ENCODE measurements around the gene S100Z.
"Not testable (repeated sequence)": the region's sequence is repeated elsewhere in the genome, so short reads cannot be mapped to it uniquely, and the experiment has no call there.

The S100Z gene

DNA sequence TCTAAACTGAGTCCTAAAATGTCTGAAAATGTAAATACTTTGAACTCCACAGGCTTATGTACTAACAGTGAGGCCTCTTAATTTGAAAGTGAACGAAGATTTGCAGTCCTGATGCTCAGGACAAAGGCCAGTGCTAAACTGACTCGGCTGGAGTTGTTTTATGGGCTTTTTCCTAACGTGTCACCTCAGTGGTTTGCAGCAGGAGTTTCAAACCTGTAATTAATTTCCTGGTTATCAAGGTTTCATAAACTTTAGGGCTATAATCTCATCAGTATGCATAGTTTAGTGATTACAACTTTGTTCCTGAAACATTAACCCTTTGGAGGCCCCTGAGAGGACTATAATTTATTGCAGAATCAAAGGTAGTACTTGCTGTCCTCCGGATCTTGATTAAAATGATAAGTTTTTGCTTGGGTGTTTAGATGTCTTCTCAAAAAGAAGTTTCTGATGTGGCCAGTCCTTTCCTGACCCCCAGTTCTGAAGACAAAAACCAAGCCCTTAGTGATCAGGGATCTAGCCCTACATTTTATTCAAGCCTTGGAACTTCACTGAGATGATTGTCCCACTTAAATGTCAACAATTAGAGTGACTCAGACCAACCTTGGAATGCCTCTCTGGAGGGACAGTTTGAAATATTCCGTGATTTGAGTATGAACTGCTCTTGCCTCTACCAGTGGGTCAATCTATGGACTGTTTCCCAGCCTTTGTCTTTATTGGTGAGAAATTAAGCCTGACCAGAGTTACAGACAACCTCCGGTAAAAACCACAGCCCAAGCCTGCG, 11.1 kb upstream of the S100Z start:
- Histone ChIP-seq H3K4me1 (ENCODE audit: control insufficient read depth, insufficient read depth, low read length) (no peaks in the 10 kb centered on the region), H3K9ac (ENCODE audit: low read length) (no peak overlapping the region), H3K27ac (ENCODE audit: low read depth, low read length) (no peak overlapping the region), H3K4me3 (ENCODE audit: low read length) (no peak overlapping the region), H3K36me3 (ENCODE audit: control insufficient read depth, insufficient read depth, low read length) (no peaks in the 10 kb centered on the region), H3K27me3 (ENCODE audit: control insufficient read depth, insufficient read depth, low read length) (no peaks in the 10 kb centered on the region)

DNA sequence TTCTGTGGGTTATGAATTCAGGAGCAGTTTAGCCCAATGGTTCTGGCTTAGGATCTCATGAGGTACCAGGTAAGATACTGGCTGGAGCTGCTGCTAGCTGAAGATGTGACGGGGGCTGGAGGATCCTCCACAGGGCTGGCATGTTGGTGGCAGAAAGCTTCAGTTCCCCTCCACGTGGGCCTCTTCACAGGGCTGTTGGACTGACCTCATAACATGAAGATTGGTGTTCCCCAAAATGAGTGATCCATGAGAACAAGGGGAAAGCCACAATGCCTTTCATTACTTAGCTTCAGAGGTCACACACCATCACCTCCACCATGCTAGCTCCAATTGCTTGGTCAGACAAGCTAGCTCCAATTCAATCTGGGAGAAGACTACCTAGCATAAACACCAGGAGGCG, 8.5 kb upstream of the S100Z start:
- H3K27me3 ChIP-seq (ENCODE audit: control insufficient read depth, insufficient read depth, low read length) = no peaks in the 10 kb centered on the region
- H3K4me3 ChIP-seq (ENCODE audit: low read length) = no peak overlapping the region
- no peak overlapping the region for H3K27ac ChIP-seq (ENCODE audit: low read depth, low read length)
- no peak overlapping the region for H3K9ac ChIP-seq (ENCODE audit: low read length)
- H3K4me1 ChIP-seq (ENCODE audit: control insufficient read depth, insufficient read depth, low read length) = no peaks in the 10 kb centered on the region
- no peaks in the 10 kb centered on the region for H3K36me3 ChIP-seq (ENCODE audit: control insufficient read depth, insufficient read depth, low read length)

DNA sequence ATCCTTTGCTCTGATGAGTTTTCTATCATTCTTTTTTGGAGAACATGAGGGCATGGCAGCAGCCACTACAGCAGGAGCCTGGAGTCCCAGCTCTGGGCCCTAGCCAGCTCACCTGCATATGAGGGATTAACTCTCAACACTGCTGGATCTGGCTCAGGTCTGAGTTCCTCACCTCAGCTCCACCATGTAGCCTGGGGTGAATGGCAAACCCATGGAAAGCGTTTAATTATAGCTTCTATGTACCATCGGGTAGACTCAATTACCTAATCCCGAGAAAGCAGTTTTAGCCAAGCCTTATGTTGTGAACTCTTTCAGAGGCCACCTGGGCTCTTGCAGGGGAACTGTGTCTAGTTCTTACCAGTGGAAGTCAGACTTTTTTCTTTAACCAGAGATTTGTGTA, 3.9 kb upstream of the S100Z start:
- no peak overlapping the region for H3K9ac ChIP-seq (ENCODE audit: low read length)
- H3K27me3 ChIP-seq (ENCODE audit: control insufficient read depth, insufficient read depth, low read length) = no peaks in the 10 kb centered on the region
- H3K27ac ChIP-seq (ENCODE audit: low read depth, low read length) = no peak overlapping the region
- no peaks in the 10 kb centered on the region for H3K36me3 ChIP-seq (ENCODE audit: control insufficient read depth, insufficient read depth, low read length)
- no peak overlapping the region for H3K4me3 ChIP-seq (ENCODE audit: low read length)
- no peaks in the 10 kb centered on the region for H3K4me1 ChIP-seq (ENCODE audit: control insufficient read depth, insufficient read depth, low read length)

DNA sequence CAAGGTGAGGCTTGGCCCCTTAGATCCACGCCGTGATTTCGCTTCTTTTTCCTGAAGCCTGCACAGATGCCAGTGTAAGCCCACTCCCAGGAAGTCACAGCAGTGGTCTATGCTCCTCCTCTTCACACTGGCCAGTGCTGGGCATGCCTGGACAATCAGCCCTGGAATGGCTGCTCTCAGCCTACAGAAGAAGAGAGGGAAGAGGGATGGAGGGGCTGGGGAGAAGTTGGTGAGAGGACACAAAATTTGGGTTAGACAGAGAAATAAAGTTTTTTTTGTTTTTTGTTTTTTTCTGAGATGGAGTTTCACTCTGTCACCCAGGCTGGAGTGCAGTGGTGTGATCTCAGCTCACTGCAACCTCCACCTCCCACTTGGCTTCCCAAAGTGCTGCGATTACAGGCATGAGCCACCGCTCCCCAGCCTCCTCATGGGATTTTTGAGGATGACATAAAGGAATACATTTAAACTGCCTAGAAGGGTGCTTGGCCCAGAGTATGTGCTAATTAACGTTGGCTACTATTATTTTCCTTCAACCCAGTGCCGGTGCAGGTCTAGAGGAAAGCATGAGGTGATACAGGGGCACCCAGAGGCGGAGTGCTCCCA, 830 bp downstream of the S100Z start:
- no peak overlapping the region for H3K27ac ChIP-seq (ENCODE audit: low read depth, low read length)
- no peaks in the 10 kb centered on the region for H3K36me3 ChIP-seq (ENCODE audit: control insufficient read depth, insufficient read depth, low read length)
- no peak overlapping the region for H3K9ac ChIP-seq (ENCODE audit: low read length)
- no peaks in the 10 kb centered on the region for H3K4me1 ChIP-seq (ENCODE audit: control insufficient read depth, insufficient read depth, low read length)
- H3K27me3 ChIP-seq (ENCODE audit: control insufficient read depth, insufficient read depth, low read length) = no peaks in the 10 kb centered on the region
- no peak overlapping the region for H3K4me3 ChIP-seq (ENCODE audit: low read length)

DNA sequence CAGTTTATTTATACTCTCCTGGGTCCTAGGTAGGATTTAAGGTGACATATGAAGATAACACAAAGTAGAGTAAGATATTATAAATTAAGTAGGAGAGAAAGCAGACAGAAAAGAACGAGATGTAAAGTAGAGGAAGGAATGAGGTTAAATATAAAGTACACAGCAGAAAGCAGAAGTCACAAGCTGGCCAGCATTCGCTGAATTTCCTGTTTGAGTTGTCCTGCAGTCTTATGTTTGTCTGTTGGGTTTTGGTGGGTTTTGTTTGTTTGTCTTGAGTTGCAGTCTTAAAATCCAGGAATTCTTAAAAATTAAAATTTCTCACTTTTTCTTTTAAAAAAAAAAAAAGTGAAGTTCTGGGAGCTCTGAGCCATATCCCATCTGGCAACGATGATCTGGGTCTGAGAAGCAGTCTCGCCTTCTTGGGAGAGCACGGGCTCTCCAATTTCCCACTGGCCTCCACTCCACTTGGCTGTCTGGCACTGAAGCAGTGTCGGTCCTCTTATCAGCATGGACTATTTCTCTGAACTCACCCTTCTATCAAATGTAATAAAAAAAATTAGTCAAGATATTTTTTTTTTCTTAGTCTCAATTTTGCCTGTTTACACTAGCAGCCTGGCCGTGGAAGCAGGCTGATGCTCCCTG, 2.0 kb downstream of the S100Z start:
- no peaks in the 10 kb centered on the region for H3K36me3 ChIP-seq (ENCODE audit: control insufficient read depth, insufficient read depth, low read length)
- H3K27me3 ChIP-seq (ENCODE audit: control insufficient read depth, insufficient read depth, low read length) = no peaks in the 10 kb centered on the region
- no peak overlapping the region for H3K9ac ChIP-seq (ENCODE audit: low read length)
- H3K4me3 ChIP-seq (ENCODE audit: low read length) = no peak overlapping the region
- no peak overlapping the region for H3K27ac ChIP-seq (ENCODE audit: low read depth, low read length)
- H3K4me1 ChIP-seq (ENCODE audit: control insufficient read depth, insufficient read depth, low read length) = no peaks in the 10 kb centered on the region

DNA sequence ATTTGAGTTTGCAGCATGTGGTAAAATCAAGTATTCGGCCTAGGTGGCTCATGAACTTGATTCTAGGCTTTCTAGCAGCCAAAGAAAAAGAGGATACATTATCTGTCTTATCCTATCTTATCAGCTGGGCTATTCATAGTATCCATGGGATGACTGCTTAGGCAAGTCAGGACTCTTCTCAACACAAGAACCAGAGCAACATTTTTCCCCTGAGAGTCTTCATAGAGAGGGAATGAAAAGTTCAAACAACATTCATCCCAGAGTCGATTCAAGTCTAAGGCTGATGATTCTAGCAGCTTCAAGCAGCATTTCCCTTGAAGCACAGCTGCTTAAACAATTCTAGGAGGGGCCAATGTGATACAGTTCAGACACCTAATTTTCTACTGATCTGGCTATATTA, 3.0 kb downstream of the S100Z start:
- no peak overlapping the region for H3K9ac ChIP-seq (ENCODE audit: low read length)
- no peak overlapping the region for H3K27ac ChIP-seq (ENCODE audit: low read depth, low read length)
- no peaks in the 10 kb centered on the region for H3K4me1 ChIP-seq (ENCODE audit: control insufficient read depth, insufficient read depth, low read length)

DNA sequence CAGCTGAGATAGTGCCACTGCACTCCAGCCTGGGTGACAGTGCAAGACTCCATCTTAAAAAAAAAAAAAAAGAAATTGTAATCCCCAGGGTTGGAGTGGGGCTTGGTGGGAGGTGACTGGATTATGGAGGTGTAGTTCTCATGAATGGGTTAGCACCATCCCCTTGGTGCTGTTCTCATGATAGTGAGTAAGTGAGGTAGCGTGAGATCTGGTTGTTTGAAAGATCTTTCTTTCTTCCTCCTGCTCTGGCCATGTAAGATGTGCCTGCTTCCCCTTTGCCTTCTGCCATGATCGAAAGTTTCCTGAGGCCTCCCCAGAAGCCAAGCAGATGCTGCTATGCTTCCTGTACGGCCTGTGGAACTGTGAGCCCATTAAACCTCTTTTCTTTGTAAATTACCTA, 3.9 kb downstream of the S100Z start:
- not testable (repeated sequence) for H3K4me3 ChIP-seq (ENCODE audit: low read length); H3K9ac ChIP-seq (ENCODE audit: low read length); H3K27ac ChIP-seq (ENCODE audit: low read depth, low read length); H3K4me1 ChIP-seq (ENCODE audit: control insufficient read depth, insufficient read depth, low read length); H3K27me3 ChIP-seq (ENCODE audit: control insufficient read depth, insufficient read depth, low read length); H3K36me3 ChIP-seq (ENCODE audit: control insufficient read depth, insufficient read depth, low read length)

More for the DNA sequence above, 3.0 kb downstream of the S100Z start:
- Histone ChIP-seq H3K36me3 (ENCODE audit: control insufficient read depth, insufficient read depth, low read length) (no peaks in the 10 kb centered on the region), H3K27me3 (ENCODE audit: control insufficient read depth, insufficient read depth, low read length) (no peaks in the 10 kb centered on the region), H3K4me3 (ENCODE audit: low read length) (no peak overlapping the region)

DNA sequence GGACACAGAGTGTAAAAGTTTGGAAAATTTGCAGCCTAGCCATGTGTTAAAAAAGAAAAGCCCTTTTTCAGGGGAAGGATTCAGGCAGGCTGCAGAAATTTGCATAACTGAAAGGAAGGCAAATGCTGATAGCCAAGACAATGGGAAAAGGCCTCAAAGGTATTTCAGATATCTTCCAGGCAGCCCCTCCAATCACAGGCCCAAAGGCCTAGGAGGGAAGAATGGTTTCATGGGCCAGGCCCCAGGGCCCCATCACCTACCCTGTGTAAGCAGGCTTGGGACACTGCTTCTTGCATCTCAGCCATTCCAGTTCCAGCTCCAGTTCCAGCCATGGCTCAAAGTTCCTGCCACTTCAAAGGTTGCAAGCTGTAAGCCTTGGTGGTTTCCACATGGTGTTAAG, 4.8 kb downstream of the S100Z start:
- Histone ChIP-seq H3K9ac (ENCODE audit: low read length) (no peak overlapping the region), H3K36me3 (ENCODE audit: control insufficient read depth, insufficient read depth, low read length) (no peaks in the 10 kb centered on the region), H3K27ac (ENCODE audit: low read depth, low read length) (no peak overlapping the region), H3K27me3 (ENCODE audit: control insufficient read depth, insufficient read depth, low read length) (no peaks in the 10 kb centered on the region), H3K4me1 (ENCODE audit: control insufficient read depth, insufficient read depth, low read length) (no peaks in the 10 kb centered on the region), H3K4me3 (ENCODE audit: low read length) (no peak overlapping the region)

DNA sequence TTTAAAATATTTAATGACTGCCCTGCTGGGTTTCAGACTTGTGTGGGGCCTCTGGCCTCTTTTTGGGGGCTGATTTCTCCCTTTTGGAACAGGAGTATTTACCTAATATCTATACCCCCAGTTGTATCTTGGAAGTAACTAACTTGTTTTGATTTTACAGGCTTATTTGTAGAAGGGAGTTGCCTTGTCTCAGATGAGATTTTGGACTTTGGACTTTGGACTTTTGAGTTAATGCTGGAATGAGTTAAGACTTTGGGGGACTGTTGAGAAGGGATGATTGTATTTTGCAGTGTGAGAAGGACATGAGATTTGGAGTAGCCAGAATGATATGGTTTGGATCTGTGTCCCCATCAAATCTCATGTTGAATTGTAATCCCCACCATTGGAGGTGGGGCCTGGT, 5.7 kb downstream of the S100Z start:
- H3K27me3 ChIP-seq (ENCODE audit: control insufficient read depth, insufficient read depth, low read length); H3K27ac ChIP-seq (ENCODE audit: low read depth, low read length); H3K9ac ChIP-seq (ENCODE audit: low read length); H3K4me3 ChIP-seq (ENCODE audit: low read length); H3K36me3 ChIP-seq (ENCODE audit: control insufficient read depth, insufficient read depth, low read length); H3K4me1 ChIP-seq (ENCODE audit: control insufficient read depth, insufficient read depth, low read length): not testable (repeated sequence)

DNA sequence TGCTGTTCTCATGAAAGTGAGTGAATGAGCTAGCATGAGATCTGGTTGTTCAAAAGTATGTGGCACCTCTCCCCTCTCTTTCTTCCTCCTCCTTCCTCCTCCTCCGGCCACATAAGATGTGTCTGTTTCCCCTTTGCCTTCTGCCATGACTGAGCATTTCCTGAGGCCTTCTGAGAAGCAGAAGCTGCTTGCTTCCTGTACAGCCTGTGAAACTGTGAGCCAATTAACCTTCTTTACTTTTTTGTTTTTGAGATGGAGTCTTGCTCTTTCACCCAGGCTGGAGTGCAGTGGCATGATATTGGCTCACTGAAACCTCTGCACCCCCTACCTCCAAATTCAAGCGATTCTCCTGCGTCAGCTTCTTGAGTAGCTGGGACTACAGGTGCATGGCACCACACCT, 6.1 kb downstream of the S100Z start:
- Histone ChIP-seq H3K4me1 (ENCODE audit: control insufficient read depth, insufficient read depth, low read length) (no peaks in the 10 kb centered on the region), H3K9ac (ENCODE audit: low read length) (no peak overlapping the region), H3K27ac (ENCODE audit: low read depth, low read length) (no peak overlapping the region), H3K27me3 (ENCODE audit: control insufficient read depth, insufficient read depth, low read length) (no peaks in the 10 kb centered on the region), H3K36me3 (ENCODE audit: control insufficient read depth, insufficient read depth, low read length) (no peaks in the 10 kb centered on the region), H3K4me3 (ENCODE audit: low read length) (no peak overlapping the region)

DNA sequence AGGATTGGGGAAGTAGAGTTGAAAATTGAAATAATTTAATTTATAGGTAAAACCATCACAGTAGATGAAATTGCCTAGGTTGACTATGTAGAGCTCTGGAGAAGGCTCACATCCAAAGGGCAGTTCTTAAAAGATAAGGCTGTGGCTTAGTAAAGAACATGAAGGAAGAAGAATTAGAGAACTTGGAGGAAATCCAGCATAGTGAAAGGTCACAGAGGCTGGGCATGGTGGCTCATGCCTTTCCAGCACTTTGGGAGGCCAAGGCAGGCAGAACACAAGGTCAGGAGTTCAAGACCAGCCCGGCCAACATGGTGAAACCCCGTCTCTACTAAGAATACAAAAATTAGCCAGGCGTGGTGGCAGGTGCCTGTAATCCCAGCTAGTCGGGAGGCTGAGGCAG, 7.0 kb downstream of the S100Z start:
- H3K27me3 ChIP-seq (ENCODE audit: control insufficient read depth, insufficient read depth, low read length); H3K36me3 ChIP-seq (ENCODE audit: control insufficient read depth, insufficient read depth, low read length); H3K4me3 ChIP-seq (ENCODE audit: low read length); H3K4me1 ChIP-seq (ENCODE audit: control insufficient read depth, insufficient read depth, low read length); H3K27ac ChIP-seq (ENCODE audit: low read depth, low read length); H3K9ac ChIP-seq (ENCODE audit: low read length): not testable (repeated sequence)

DNA sequence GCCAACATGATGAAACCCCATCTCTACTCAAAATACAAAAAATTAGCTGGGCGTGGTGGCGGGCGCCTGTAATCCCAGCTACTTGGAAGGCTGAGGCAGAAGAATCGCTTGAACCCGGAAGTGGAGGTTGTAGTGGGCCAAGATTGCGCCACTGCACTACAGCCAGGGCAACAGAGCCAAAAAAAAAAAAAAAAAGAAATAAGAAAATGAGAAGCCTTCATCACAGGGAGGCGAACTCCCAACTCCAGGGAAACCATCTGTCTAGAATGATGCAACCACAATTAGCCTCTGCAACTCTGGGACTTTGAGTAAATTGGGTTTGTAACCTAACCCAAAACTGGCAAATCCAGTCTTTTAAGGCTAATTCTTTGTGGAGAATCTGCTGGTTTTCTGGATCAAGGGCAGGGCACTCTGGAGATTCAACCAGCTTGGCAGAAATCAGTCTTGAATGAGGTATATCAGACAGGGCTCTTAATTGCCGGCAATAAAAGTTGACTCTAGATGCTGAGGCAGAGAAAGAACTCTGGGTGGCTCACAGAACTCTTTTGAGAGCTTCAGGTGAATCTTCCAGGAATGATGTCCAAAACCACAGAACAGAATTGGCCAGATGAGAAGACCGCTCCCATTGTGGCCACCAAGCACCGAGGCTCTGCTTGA, 9.9 kb downstream of the S100Z start:
- H3K9ac ChIP-seq (ENCODE audit: low read length) = no peak overlapping the region
- no peaks in the 10 kb centered on the region for H3K4me1 ChIP-seq (ENCODE audit: control insufficient read depth, insufficient read depth, low read length)
- H3K27ac ChIP-seq (ENCODE audit: low read depth, low read length) = no peak overlapping the region
- H3K27me3 ChIP-seq (ENCODE audit: control insufficient read depth, insufficient read depth, low read length) = no peaks in the 10 kb centered on the region
- no peak overlapping the region for H3K4me3 ChIP-seq (ENCODE audit: low read length)
- H3K36me3 ChIP-seq (ENCODE audit: control insufficient read depth, insufficient read depth, low read length) = no peaks in the 10 kb centered on the region
